Subcutaneous adipose tissue (tissue), 4 donors: ENCODE measurements around the gene PPM1J. TPM values are rescaled to one million over a fixed set of nuclear protein-coding genes. Genes with fewer than 3 reads are reported as not detected.

ENCODE experiments used
- CTCF ChIP-seq: fragments of 450-650 bp; IDR thresholded peaks from one replicate; pipeline ENCODE4 v1.5.1; 2016; ENCODE audit warnings: low read depth, mild to moderate bottlenecking, control low read depth, antibody characterized with exemption, moderate library complexity
- total RNA-seq, 4 donors: library from RNA; depleted of rRNA; stranded (reverse); fragments of >200 nt; gene quantifications; one replicate each; pipeline ENCODE4 v1.1.0, GENCODE V29; 2016

The PPM1J gene
- total RNA-seq, 4 donors from 2014 or later, result 0.51 TPM; not detected in 3

- TF ChIP-seq CTCF, result no peak
Observed at GRCh38 chr1:112666946-112667345, 48.2 kb downstream of the PPM1J start.

GRCh38 chr1:112665857-112666256 is 49.3 kb downstream of the PPM1J start:
- TF ChIP-seq CTCF, result no peak

Other genes starting within 250 kb of the PPM1J start
- 1 to 10 TPM; 3.6 to 7.5 (median 6.0) TPM for gene WNT2B, start 206.4 kb downstream of the PPM1J start, total RNA-seq
- 10 to 100 TPM; 18.4 to 38.8 (median 24.0) TPM for gene ST7L, start 96.2 kb downstream of the PPM1J start, total RNA-seq
- gene CAPZA1, start 95.5 kb downstream of the PPM1J start, total RNA-seq, result 100 to 1,000 TPM; 102 to 209 (median 165) TPM
- 10 to 100 TPM; 11.6 to 51.6 (median 21.7) TPM for gene MOV10, start 40.7 kb downstream of the PPM1J start, total RNA-seq
- 100 to 1,000 TPM; 114 to 201 (median 136) TPM for gene RHOC, start 8.2 kb downstream of the PPM1J start, total RNA-seq
- gene SLC16A1, start 240.9 kb upstream of the PPM1J start, total RNA-seq, result 10 to 100 TPM; 10.2 to 53.8 (median 18.4) TPM